ENCODE results near the gene CRTC2.

Gene CRTC2

DNA sequence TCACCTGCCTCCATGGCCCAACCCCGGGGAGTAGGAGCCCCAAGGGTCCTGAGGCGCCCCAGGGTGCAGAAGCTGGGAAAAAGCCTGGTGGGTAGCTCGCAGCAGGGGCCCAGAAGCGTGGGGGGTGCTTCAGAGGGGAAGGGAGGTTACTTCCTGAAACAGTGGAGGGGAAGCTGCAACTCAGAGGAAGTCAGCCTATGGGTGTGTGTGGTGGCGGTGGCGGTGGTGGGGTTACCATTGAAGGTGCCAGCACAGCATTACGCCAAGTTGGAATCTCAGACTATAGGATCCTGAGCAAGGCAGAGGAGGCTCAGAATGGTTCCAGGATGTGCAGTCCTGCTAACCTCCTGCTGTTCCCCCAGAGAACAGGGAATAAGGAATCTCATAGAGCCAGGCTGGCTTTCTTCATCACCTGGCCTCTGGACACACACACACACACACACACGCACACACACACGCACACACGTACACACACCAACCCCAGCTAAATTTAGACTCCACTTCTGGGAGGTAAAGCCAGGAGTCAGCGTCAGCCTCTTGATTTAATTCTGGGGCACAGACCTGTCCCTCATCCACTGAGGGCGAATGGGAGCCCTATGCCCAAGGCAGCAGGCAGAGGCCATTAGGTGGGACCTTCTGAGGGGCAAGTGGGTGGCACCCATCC, 13.1 kb downstream of the CRTC2 start:
- DNase-seq, result no peak

DNA sequence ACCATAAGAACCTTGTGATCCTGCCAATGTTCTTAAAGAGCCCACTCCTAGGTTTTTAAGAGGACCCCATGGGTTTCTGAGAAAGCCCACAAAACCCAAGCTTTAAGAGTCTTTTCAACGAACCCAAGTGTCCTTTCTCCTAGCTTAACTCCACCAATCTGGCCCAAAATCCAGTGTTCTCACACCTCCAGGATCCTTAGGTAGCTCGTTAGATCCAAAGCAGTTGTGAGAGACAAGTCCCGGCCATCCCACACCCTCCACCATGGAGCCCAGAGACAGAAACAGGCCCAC, 13.6 kb downstream of the CRTC2 start:
- DNase-seq, result no peak

DNA sequence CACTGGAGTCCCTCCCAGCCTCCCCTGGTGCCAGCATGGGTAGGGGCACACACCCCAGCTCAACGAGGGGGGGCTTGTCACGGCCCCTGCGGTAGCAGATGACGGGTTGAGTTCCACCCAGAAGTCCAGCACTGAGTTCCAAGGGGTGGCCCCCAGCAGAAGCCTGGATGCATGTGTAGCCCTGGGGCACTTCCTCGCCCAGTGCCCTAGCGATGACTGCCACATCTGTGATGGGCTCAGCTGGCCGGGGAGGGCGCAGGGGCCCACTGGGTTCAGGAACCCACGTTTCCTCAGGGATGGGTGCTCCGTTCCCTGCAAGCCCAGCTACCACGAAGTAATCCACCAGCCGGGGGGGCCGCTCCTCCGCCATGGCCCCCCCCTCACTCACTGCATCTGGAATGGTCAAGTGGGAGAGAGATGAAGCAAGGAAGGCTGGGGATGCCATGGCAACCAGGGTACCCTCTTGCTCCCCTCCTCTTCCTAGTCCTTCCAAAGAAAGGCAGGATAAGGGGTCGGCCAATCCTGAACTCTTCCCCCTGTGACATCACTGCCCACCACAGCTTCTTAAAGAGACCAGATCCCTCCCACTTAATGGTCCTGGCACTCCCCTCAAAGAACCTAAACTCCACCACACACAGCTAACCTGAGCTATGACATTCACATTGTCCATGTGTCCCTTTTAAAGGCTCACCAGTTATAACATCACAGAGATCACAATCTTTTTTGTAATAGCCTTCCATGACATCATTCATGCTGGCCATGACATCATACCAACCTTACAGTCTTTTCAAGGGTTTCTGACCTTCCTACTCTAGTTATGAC, 14.2 kb downstream of the CRTC2 start:
- no peak for DNase-seq

DNA sequence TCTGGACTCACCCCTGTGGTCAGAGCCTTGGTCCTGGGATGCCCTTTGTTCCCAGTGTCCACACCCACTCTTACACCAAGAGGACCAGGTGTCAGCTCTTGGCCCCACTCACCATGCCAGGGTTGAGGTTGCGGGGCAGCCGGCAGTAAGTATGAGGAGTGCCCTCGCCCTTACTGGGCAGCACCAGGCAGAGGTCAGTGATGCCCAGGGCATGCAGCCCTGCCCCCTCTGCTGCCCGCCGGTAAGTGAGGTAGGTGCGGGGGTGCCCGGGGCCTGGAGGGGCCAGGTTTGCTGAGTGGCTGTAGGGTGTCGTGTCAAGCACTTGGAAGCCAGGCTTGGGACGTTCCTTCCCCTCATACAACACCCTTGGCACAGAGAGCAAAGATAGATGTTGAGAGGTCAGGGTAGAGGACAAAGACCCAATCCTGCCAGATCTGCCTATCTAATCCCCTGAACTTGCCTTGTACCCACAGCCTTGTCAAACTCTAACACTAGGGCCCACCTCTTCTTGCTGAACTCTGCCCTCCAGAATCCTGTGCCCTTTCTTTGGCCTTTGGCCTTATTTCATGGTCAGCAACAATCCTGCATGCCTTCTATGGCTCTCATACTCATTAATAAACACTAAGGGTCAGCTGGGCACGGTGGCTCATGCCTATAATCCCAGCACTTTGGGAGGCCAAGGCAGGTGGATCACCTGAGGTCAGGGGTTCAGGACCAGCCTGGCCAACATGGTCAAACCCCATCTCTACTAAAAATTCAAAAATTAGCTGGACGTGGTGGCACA, 15.5 kb downstream of the CRTC2 start:
- DNase-seq, result no peak

DNA sequence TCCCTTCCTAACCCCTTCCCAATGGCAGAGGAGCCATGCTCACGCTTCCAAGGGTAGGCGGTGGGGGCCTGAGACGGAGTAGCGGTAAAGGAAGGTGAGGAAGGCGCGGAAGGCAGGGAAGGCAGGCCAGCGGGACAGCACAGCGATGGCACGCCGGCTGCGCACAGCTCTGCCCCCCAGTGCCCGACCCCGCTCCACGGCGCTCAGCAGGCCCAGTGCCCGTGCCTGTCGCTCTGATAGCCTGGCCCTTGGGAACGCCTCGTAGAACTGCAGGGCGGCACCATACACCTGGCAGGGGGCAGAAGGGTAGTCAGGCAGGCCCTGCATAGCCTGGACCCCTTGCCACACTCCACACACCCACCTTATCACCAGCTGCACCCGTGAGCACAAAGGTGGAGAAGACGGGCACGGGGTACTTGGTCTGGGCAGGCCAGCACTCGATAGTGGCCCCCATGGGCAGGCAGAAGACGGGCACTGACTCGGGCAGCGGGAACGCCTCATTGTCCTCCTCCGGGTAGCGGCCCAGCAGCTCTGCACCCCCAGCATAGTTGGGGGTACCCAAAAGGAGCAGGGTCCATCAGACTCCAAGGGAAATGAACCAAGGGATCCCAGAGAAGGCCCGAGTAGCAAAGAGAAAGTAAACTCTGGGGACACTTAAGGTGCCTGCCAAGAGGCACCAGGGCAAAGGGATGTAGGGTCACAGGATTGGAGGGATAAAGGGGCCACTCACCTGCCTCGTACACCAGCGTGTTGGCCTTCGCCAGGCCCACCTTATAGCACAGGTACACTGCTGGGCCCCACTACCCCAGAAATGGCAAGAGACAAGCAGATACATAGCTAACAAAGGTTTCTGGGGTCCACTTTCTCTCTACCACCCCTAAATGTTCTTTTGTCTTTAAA, 16.3 kb downstream of the CRTC2 start:
- no peak for DNase-seq

DNA sequence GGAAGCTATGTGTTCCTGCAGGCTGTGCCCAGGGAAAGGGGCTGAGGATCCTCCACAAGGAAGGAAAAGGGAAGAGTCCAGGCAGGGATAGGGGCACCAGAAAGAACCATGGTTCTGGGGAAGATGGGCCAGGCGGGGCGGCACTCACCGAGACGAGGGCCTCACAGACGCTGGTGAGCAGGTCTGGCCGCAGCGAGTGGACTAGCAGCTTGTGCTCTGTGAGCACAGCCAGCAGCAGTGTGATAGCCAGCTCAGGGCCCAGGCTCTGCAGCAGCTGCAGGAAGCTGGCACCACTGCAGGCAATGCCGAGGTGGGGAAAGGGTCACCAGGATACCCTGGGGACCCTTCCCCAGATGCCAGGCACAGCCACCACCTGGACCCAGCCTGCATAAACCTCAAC, 17.7 kb downstream of the CRTC2 start:
- DNase-seq, result no peak

DNA sequence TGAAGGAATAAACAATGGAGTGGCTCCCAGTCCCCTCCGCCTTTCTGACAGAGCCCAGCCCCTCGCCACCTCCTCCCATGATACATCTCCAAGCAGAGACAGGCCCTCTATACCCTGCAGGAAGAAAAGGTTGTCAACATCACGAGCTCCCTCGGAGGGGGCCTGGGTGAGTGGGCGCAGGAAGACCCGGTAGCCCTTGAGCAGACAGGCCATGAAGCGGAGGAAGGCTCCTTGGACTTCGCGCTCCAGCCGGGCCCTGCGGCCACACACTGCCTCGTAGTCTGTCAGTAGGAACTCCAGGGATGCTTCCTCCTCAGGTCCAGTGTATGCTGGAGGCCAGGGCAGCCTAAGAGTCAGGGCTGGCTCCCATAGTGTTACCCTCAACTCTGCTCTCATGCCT, 18.9 kb downstream of the CRTC2 start:
- DNase-seq, result no peak

DNA sequence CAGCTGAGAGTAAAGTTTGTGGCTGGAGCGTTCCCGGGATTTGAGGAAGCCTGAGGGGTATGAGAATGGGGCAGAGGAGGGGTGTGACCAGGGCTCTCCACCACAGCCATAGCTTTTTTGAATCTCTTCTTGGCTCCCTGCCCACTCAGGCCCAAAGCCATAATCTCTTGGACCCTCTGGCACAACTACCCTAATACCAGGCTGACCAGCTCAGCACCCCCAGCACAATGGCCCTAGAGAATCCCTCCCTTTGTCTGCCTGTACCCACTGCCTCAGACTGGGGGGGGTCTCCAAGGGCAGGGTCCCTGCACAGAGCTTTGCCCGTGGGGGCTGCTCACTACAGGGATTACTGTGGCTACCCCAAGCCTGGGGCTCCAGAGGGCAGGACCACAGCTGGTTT, 19.4 kb downstream of the CRTC2 start:
- DNase-seq, result no peak

DNA sequence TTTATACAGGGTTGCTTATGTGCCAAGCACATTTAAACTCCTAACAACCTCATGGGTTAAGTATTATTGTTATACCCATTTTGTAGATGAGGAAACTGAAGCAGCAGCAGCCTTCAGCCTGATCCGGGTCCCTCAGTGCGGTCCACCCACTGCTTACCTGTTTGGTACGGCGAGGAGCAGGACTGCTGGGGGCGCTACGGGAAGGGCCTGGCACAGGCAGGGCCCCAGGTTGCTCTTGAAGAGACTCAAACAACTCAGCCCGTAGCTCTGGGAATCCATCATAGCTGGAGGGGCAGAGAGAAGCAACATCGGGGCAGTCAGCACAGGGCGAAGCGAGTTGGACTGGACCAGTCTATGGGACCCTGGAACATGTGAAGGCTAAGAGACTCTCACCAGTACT, 21.1 kb downstream of the CRTC2 start:
- no peak for DNase-seq

DNA sequence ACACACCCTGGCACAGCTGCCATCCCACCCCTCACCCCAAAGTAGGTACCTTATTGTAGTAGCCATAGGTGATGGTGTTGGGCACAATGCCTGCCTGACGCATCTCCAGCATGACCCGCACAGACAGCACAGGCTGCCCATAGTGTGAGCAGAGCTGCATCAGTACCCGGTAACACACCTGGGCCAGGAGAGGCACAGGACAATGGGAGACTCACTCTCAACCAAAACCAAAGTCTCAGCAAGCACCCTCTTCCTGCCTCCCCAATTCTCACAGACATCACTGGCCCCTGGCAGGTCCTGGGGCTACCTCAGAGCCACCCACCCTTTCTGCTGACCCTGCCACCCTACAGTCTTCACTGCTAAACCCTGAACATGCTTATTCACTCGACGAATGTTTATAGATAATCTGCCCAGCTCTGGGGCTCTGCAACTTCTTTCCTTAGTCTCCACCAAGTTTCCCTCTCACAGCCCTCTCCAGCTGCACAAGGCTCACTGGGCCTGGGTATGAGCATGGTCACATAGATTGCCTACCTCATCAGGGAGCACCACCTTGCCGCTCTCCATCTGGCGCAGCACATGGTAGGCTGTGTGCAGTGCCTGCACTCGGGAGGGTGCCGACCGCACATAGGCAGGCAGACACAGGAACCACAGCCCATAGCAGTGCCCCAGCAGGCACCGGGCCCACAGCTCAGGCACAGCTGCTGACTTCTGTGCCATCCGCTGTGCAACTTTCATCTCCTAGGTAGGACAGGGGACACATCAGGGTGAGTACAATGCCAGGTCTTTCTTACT, 22.2 kb downstream of the CRTC2 start:
- no peak for DNase-seq

DNA sequence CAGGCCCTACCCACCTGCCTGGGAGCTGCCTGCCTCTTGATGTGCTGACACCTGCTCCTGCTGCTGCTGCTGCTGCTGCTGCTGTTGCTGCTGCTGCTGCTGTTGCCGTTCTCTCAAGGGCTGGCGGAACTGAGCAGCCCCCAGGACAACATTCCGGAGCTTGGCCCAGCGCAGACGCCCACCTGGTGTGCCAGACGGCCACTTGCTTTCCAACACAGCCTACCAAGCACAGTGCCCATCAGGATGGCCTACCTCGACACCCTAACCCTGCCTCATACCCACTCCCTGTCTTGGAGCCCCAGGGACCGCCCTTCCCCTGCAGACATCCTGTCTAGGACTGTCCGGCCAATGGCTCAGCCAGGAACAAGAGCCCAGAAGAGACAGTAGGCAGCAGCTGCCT, 23.7 kb downstream of the CRTC2 start:
- no peak for DNase-seq

DNA sequence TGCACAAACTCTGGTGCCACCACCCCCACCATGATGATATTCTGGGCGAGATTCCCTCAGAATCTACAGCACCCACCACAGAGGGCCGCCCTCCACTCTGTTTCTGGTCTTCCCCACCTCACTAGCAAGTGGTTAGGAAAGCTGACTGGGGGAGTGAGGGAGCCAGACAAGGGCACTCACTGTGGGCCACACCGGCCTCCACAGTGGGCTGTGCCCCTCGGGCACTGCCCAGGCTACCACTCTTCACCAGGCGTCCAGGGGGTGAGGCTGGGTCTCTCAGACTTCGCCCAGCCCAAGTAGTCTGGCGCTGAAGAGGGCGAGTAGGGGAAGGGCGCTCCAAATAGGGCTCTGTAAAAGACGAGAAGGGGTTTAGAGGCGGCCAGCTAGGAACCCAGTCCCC, 24.5 kb downstream of the CRTC2 start:
- no peak for DNase-seq

DNA sequence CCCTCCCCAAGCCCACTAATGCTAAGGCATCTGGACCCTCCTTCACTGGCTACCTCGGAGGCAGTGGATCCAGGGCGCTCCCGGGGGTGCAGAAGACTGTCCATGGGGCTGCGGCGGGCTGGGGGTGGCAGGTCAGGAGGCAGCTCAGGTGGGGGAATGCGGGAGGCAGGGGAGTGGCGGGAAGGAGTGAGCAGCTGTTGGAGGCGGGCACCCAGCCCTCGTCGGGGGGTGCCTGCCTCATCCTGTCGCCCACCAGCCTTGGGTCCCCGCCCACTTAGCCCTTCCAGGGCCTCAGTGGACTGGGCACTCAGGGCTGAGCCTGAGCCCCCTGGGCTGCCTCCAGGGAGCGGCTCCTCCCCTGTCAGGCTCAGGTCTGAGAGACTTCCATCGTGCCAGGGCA, 25.0 kb downstream of the CRTC2 start:
- no peak for DNase-seq

DNA sequence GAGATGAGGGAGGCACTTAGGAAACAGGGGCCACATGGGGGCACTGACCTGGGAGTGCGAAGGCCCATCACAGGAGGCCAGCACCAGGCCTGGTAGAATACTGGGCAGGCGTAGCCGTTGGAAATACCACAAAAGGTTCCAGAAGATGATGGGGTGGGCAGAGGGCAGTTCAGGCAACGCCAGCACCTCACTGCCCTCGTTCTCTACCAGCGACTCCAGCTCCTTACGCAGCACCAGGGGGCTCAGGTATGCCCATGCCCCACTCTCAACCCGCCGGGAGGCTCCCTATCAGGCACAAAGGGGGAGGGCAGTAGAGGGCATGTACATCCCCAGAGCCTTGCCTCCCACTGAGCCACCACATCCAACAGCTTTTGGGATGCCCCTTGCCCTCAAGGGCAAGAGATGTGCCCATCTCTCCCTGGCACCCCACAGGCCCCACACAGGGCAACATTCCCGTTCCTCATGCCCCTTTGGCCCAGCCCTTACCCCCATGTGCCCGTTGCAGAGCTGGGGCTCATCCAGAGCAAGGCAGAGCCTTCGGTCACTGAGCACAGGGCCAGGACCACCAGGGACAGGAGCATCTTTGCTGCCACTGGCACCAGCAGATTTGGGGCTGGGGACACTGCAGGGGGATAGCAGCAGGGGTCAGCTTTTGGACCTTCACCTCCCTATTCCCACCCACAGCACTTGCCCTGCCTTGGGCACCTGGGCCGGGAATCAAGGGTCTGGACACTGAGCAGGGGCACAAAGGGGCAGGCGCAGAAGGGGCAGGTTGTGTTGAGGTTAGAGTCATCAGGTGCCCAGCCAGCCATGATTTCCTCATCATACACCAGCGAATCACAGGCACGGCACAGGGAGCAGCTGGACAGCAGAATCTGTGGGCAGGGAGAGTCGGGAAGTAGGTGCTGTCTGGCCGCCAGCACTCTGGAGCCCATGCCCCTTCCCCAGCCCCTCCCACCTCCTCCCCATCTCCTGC, 26.0 kb downstream of the CRTC2 start:
- DNase-seq, result no peak

DNA sequence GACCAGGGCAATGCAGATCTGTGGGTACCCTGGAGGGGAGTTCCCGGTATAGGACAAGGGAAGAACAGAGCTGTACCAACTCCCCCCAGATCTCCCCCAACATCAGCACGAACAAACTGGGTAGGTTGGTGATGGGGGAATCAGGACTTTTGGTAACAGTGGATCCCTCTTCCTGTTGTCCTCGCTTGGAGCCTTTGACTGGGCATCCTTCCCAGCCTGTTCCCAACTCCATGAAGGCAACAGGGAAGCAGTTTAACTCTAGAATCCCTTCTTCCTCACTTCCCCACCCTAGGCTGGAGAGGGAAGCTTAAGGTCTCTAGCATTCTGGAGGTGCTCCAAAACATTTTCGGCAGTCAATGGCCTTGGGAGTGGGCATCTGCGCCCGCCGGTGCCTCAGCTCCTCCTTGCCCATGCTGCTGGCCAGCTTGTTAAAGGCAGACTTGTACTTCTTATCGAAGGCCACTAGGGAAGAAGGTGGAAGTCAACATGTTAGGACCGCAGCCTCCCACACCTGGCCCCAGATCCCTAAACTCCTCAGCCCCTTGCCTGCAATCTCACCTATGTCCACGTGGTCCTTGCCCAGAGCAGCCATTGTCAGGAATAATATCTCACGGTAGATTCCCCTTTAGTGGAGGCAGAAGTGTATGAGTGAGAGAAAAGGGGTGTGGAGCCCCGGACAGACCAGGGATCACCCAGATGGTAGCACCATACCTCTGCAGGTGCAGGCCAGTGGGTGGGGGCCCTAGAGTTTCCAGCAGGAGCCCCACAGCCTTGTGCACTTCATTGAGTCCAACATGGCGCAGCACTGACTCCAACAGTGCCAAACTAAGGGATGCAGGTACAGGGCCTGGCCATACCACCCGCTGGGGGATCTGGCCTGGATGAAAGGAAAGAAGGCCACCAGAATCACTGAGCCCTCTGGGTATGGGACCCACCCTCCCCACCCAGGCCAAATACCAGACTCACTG, 28.1 kb downstream of the CRTC2 start:
- no peak for DNase-seq

DNA sequence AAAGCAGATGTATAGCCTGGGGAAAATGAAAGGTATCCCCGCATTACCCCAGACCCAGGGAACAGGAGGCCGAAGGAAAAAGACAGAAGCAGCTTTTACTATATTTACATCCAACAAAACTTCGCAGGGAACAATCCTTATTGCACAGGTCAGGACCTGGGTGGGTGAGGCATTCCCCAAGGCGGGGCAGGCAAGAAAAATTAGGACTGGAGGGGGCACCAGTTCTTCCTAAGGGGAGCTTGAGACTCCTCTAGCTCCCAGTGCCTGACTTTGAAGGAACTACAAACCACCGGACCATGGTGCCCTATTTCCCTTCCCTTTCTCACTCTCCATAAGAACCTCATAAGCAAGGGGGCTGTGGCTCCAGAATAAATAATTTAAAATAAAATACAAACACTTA, 29.0 kb downstream of the CRTC2 start:
- no peak for DNase-seq

DNA sequence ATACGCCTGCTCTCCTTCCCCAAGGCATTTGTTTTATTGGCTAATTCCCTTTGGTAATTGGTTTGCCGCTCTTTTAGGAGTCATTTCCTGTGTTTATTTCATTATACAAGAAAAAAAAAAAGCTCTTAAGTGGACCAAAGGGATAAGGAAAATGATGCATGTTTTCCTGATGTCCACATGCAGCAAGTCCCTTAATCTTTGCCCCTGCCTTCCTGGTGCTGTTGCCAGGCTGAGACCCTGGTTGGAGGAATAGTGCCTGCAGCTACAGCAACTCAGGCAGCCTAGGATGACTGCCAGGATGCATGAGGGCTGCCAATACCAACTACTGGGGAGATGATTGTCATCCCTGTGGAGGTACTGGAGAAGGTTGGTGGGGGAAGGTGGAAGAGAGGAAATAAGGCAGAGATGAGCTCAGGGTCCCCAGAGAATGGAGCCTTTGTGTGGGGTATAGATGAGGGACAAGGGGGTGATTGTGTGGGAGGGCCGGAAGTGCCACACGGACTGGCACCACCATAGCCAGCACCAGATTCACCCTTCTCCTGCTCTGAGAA, 29.5 kb downstream of the CRTC2 start:
- no peak for DNase-seq

DNA sequence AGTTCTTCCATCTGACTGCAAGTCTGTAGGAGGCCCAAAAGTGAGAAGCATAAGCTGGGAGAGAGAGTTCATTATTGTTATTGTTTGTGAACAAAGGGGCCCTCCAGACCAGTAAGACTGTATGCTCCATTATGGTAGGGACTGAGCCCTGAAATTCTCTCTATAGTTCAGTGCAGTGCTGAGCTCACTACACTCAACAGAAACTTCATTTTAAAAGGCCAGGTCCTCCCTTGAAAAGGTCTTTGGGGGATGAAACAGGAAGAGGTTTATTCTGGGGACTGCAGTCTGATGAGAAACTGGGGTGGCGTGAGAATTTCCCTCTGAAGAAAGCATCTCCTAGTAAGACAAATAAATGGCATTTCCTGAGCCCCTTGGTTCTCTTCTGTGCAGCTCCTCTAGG, 30.2 kb downstream of the CRTC2 start:
- no peak for DNase-seq

DNA sequence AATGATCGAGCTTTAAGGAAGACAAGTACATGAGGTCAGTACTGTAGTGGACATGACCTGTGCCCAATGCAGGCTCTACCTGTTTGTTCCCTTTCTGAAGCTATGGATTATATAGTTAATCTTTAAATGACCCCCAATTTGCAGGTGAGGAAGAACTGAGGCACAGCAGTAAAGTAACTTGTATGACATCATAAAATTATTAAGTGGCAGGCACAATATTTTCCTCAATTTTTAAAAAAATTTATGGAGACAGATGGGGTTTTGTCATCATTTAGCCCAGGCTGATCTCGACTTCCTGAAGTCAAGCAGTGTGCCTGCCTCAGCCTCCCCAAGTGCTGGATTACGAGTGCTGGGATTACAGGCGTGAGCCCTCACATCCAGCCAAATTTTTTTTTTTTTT, 32.0 kb downstream of the CRTC2 start:
- no peak for DNase-seq
